ENCODE results near the gene TCF12.

TCF12 gene

DNA sequence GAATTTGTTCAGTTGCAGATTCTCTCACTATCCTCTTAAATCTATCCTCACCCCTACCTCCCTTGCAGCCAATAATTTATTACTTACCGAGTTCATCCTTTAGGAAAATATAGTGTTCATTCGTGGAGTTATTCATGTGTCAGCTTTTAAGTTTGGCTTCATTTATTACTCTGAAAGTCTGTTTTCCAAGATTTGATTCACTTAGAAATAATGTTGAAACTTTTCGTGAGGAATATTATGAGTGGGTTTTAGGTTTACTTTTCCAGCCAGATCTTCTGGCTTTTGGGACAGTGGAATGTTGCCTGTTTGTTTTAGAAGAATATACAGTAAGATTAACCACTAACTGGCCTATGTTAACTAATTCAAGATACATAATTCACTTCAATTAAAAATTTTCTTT is 296.9 kb downstream of the TCF12 start:
- TF ChIP-seq, protein P1, sequence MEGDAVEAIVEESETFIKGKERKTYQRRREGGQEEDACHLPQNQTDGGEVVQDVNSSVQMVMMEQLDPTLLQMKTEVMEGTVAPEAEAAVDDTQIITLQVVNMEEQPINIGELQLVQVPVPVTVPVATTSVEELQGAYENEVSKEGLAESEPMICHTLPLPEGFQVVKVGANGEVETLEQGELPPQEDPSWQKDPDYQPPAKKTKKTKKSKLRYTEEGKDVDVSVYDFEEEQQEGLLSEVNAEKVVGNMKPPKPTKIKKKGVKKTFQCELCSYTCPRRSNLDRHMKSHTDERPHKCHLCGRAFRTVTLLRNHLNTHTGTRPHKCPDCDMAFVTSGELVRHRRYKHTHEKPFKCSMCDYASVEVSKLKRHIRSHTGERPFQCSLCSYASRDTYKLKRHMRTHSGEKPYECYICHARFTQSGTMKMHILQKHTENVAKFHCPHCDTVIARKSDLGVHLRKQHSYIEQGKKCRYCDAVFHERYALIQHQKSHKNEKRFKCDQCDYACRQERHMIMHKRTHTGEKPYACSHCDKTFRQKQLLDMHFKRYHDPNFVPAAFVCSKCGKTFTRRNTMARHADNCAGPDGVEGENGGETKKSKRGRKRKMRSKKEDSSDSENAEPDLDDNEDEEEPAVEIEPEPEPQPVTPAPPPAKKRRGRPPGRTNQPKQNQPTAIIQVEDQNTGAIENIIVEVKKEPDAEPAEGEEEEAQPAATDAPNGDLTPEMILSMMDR (IDR thresholded peaks at IDR 0.05; ENCODE audit: insufficient read depth, missing control alignments), result no peak
- no peak for DNase-seq (ENCODE audit: insufficient read length, low spot score)
- no peak for FAIRE-seq

DNA sequence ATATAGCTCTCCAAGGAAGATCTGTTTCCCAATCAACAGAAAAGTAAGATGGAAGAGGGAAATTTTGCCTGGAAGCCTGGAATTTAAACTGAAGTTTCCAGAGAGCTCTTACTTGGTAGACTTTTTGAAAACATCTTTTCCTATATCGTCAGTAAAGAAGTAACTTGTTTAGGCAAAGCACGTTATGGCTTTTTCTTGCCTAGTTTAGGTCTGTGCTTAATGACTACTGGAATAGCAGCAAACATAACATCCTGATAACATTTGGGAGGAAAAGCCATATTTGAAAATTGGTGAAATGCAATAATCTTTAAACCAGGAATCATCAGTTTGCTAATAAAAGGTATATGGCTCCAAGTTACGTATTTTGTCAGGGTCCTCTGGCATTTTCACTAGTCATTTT is 297.4 kb downstream of the TCF12 start:
- no peak for FAIRE-seq
- TF ChIP-seq, protein P1 (IDR thresholded peaks at IDR 0.05; ENCODE audit: insufficient read depth, missing control alignments), result no peak

GRCh38 chr15:57216288-57216687 is 297.8 kb downstream of the TCF12 start:
- FAIRE-seq (no peak), DNase-seq (ENCODE audit: insufficient read length, low spot score) (no peak)
- TF ChIP-seq, protein P1 (IDR thresholded peaks at IDR 0.05; ENCODE audit: insufficient read depth, missing control alignments), result no peak

More for the DNA sequence above, 297.4 kb downstream of the TCF12 start:
- DNase-seq (ENCODE audit: insufficient read length, low spot score), result no peak

DNA sequence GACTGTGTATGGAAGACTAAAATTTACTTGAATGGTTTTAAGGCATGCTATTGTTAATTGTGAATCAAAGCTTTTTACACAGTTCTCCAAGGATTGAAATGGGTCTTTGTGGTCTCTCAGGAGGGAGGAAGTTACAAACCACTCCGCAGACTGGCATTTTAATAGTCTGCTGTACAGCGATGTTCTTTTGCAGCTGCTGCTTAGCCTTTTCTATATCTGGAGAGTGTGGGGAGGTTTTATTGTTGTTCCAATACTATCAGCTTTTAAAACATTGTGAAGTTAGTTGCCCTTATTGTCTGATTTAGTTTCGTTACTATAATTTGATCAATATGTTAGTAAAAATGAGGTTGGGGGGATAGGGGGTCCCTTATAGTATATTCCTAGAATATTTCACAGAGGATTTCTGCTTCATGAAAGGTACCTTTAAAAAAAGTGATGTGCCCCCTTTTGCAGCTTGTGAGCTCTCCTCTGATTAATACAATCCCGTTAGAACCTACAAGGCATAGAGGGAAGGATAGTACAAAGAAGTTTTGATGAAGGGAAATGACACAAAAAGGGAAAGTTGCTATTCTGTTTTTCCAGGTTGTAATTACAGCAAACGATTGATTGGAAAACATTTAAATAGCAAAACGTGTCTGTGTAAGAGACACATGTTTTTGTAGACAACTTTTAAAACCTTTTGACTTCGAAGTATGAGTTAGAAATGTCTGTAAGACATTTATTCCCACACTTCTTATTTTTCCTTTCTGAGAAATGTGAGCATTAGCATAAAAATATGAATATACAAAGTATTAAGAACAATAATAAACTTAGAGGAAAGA is 299.5 kb downstream of the TCF12 start:
- TF ChIP-seq, protein P1 (IDR thresholded peaks at IDR 0.05; ENCODE audit: insufficient read depth, missing control alignments), result no peak
- DNase-seq (ENCODE audit: insufficient read length, low spot score) (no peak), FAIRE-seq (no peak)

DNA sequence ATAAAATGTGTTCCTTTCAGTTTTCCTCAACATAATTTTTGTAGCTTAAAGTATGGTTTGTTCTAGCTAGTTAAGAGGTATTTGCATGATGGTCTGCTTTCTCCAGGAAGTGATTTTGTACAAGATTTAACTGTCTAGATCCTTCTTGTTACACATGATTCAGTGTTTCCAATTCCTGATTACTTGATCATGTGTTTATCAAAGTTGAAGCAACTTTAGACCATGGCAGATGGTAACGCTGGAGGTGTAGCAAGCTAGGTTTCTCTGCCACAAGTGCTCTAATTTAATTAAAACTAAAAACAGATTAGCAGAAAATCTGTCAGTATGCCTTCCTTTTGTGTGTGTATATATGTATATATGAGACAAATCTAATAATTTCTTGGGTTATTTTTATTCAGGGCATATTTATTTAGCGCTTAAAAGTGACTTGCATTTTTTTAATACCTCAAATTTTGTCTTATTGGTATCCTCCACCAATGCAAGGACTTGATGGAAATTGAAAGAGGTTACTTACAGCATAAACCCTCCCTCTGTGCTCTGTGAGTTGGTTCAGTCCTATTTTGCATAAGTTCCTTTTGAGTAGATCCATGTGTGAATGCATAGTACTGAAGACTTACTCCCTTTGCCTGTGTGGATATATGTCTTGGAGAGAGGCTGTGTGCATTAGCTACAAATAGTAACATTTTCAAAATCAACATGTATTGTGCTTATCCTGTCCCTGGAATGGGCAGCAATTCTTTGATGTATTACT is 300.6 kb downstream of the TCF12 start:
- DNase-seq (ENCODE audit: insufficient read length, low spot score) (no peak), FAIRE-seq (peak; percentile 88)
- TF ChIP-seq, protein P1 (IDR thresholded peaks at IDR 0.05; ENCODE audit: insufficient read depth, missing control alignments), result no peak

DNA sequence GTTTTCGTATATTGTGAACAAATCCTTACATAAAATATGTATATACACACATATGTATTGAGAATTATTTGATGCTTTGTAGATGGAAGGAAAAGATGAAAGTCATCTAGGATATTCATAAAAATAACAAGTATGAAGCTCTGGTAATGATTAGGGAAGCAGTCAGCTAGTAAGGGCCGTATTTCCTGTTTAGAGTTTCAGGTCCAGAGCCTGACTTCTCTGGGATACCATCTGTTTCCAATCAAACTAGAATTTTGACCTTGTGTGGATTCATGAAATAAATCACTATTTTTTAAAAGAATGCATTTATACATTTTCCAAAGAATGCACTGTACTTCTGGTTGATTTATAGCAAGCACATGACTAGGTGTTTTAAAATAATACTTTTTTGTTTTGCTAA is 301.8 kb downstream of the TCF12 start:
- DNase-seq (ENCODE audit: insufficient read length, low spot score) (no peak), FAIRE-seq (no peak)
- TF ChIP-seq, protein P1 (IDR thresholded peaks at IDR 0.05; ENCODE audit: insufficient read depth, missing control alignments), result no peak

DNA sequence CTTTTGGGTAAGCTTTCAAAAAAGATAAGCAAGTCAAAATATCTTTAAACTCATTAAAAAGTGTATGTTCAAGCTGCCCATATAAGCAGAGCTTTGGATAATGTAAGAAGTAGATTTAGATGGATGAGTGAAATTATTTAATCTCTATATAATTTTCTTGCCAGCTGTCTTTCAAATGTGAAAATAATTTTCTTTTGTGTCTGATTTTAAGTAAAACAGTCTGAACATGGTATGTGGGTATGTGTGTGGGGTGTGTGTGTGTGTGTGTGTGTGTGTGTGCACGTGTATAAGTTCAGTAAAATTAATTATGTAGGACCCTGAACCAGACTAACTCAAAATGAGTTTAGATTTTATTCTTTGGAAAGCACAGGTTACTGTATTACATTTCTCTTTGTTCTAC is 302.7 kb downstream of the TCF12 start:
- DNase-seq (ENCODE audit: insufficient read length, low spot score) (no peak), FAIRE-seq (no peak)
- TF ChIP-seq, protein P1 (IDR thresholded peaks at IDR 0.05; ENCODE audit: insufficient read depth, missing control alignments), result no peak
